ENCODE results near the gene CYP21A2. TPM values are rescaled to one million over a fixed set of nuclear protein-coding genes. Genes with fewer than 3 reads are reported as not detected.
"Not testable (repeated sequence)": the region's sequence is repeated elsewhere in the genome, so short reads cannot be mapped to it uniquely, and the experiment has no call there.

Gene CYP21A2
- total and polyA plus RNA-seq, 2 donors (not counting 1 experiment from before 2014, with no cell fraction given) = not detected

DNA sequence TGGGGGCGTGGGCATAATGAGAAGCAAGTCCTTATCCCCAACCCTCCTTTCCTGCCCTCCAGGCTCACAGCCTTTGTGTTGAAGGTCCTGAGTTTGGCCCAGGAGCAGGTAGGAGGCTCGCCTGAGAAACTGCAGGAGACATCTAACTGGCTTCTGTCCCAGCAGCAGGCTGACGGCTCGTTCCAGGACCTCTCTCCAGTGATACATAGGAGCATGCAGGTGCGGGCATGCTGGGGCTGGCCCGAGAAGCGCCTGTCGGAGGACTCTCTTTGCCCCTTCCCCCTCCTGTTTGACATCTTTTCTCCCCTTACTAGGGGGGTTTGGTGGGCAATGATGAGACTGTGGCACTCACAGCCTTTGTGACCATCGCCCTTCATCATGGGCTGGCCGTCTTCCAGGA is 9.6 kb upstream of the CYP21A2 start:
- H3K9me3 ChIP-seq (ENCODE audit: control insufficient read depth, insufficient read depth, low read depth, low read length); H4K20me1 ChIP-seq (ENCODE audit: control insufficient read depth, extremely low read depth, insufficient read depth, low read length); H3K36me3 ChIP-seq (ENCODE audit: control insufficient read depth, insufficient read depth, low read length); H3K4me3 ChIP-seq (replicated peaks in 1 of 4; ENCODE audit: control extremely low read depth in 1 of 4, insufficient read depth in 1 of 4, low read depth in 3 of 4, low read length in 4 of 4); H3K9ac ChIP-seq (ENCODE audit: insufficient read depth, low read length); H3K4me1 ChIP-seq (ENCODE audit: control insufficient read depth, extremely low read depth, insufficient read depth, low read length); H2AFZ ChIP-seq (ENCODE audit: low read length); DNase-seq (ENCODE audit: low read depth in 2 of 2); H3K4me2 ChIP-seq (ENCODE audit: extremely low read depth, insufficient read depth, low read length); H3K79me2 ChIP-seq (ENCODE audit: control insufficient read depth, insufficient read depth, low read length); H3K27ac ChIP-seq (ENCODE audit: insufficient read depth, low read length); H3K27me3 ChIP-seq (ENCODE audit: control insufficient read depth, insufficient read depth, low read length): not testable (repeated sequence)

- H3K9ac ChIP-seq (ENCODE audit: insufficient read depth, low read length); H3K4me1 ChIP-seq (ENCODE audit: control insufficient read depth, extremely low read depth, insufficient read depth, low read length); H3K79me2 ChIP-seq (ENCODE audit: control insufficient read depth, insufficient read depth, low read length); H2AFZ ChIP-seq (ENCODE audit: low read length); H3K4me3 ChIP-seq (replicated peaks in 1 of 4; ENCODE audit: control extremely low read depth in 1 of 4, insufficient read depth in 1 of 4, low read depth in 3 of 4, low read length in 4 of 4); DNase-seq (ENCODE audit: low read depth in 2 of 2); H4K20me1 ChIP-seq (ENCODE audit: control insufficient read depth, extremely low read depth, insufficient read depth, low read length); H3K27ac ChIP-seq (ENCODE audit: insufficient read depth, low read length); H3K27me3 ChIP-seq (ENCODE audit: control insufficient read depth, insufficient read depth, low read length); H3K4me2 ChIP-seq (ENCODE audit: extremely low read depth, insufficient read depth, low read length); H3K9me3 ChIP-seq (ENCODE audit: control insufficient read depth, insufficient read depth, low read depth, low read length); H3K36me3 ChIP-seq (ENCODE audit: control insufficient read depth, insufficient read depth, low read length): not testable (repeated sequence)
Measured at GRCh38 chr6:32029553-32029952, 8.7 kb upstream of the CYP21A2 start.

GRCh38 chr6:32035283-32036013 is 2.8 kb upstream of the CYP21A2 start:
- H4K20me1 ChIP-seq (ENCODE audit: control insufficient read depth, extremely low read depth, insufficient read depth, low read length); H3K27ac ChIP-seq (ENCODE audit: insufficient read depth, low read length); H3K4me1 ChIP-seq (ENCODE audit: control insufficient read depth, extremely low read depth, insufficient read depth, low read length); DNase-seq (ENCODE audit: low read depth in 2 of 2); H3K9me3 ChIP-seq (ENCODE audit: control insufficient read depth, insufficient read depth, low read depth, low read length); H3K9ac ChIP-seq (ENCODE audit: insufficient read depth, low read length); H3K79me2 ChIP-seq (ENCODE audit: control insufficient read depth, insufficient read depth, low read length); H3K27me3 ChIP-seq (ENCODE audit: control insufficient read depth, insufficient read depth, low read length); H3K36me3 ChIP-seq (ENCODE audit: control insufficient read depth, insufficient read depth, low read length); H2AFZ ChIP-seq (ENCODE audit: low read length); H3K4me2 ChIP-seq (ENCODE audit: extremely low read depth, insufficient read depth, low read length); H3K4me3 ChIP-seq (replicated peaks in 1 of 4; ENCODE audit: control extremely low read depth in 1 of 4, insufficient read depth in 1 of 4, low read depth in 3 of 4, low read length in 4 of 4): not testable (repeated sequence)

DNA sequence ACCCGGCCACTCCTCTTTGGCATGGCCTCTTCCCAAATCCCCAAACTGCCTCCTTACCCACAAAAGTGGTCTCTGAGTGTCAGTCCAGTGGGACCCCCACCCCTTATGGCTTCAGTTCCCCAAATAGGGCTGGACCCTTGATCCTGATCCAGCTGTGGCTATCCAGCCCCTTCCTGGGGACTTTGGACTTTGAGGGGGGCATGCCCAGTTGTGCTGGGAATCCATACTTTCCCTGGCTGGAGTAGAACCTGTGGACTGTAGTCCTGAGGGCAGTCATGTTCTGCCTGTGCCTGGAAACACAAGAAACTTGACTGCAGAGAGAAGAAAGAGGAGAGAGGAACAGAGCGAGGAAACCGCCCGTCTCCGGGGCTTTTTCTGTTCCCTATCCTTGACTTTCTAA is 1.1 kb upstream of the CYP21A2 start:
- not testable (repeated sequence) for H3K27ac ChIP-seq (ENCODE audit: insufficient read depth, low read length); H2AFZ ChIP-seq (ENCODE audit: low read length); DNase-seq (ENCODE audit: low read depth in 2 of 2); H3K36me3 ChIP-seq (ENCODE audit: control insufficient read depth, insufficient read depth, low read length); H3K9me3 ChIP-seq (ENCODE audit: control insufficient read depth, insufficient read depth, low read depth, low read length); H3K79me2 ChIP-seq (ENCODE audit: control insufficient read depth, insufficient read depth, low read length); H3K9ac ChIP-seq (ENCODE audit: insufficient read depth, low read length); H3K4me1 ChIP-seq (ENCODE audit: control insufficient read depth, extremely low read depth, insufficient read depth, low read length); H4K20me1 ChIP-seq (ENCODE audit: control insufficient read depth, extremely low read depth, insufficient read depth, low read length); H3K4me3 ChIP-seq (replicated peaks in 1 of 4; ENCODE audit: control extremely low read depth in 1 of 4, insufficient read depth in 1 of 4, low read depth in 3 of 4, low read length in 4 of 4); H3K4me2 ChIP-seq (ENCODE audit: extremely low read depth, insufficient read depth, low read length); H3K27me3 ChIP-seq (ENCODE audit: control insufficient read depth, insufficient read depth, low read length)

GRCh38 chr6:32038878-32039277 is 663 bp downstream of the CYP21A2 start:
- H3K4me1 ChIP-seq (ENCODE audit: control insufficient read depth, extremely low read depth, insufficient read depth, low read length); H3K36me3 ChIP-seq (ENCODE audit: control insufficient read depth, insufficient read depth, low read length); H3K9ac ChIP-seq (ENCODE audit: insufficient read depth, low read length); H3K4me3 ChIP-seq (replicated peaks in 1 of 4; ENCODE audit: control extremely low read depth in 1 of 4, insufficient read depth in 1 of 4, low read depth in 3 of 4, low read length in 4 of 4); H3K27ac ChIP-seq (ENCODE audit: insufficient read depth, low read length); H3K4me2 ChIP-seq (ENCODE audit: extremely low read depth, insufficient read depth, low read length); H3K27me3 ChIP-seq (ENCODE audit: control insufficient read depth, insufficient read depth, low read length); H3K79me2 ChIP-seq (ENCODE audit: control insufficient read depth, insufficient read depth, low read length); DNase-seq (ENCODE audit: low read depth in 2 of 2); H3K9me3 ChIP-seq (ENCODE audit: control insufficient read depth, insufficient read depth, low read depth, low read length); H2AFZ ChIP-seq (ENCODE audit: low read length); H4K20me1 ChIP-seq (ENCODE audit: control insufficient read depth, extremely low read depth, insufficient read depth, low read length): not testable (repeated sequence)

- H3K9ac ChIP-seq (ENCODE audit: insufficient read depth, low read length) = not testable (repeated sequence)
Measured at GRCh38 chr6:32039321-32040274, 1.4 kb downstream of the CYP21A2 start.

More at GRCh38 chr6:32039321-32040274, 1.4 kb downstream of the CYP21A2 start:
- not testable (repeated sequence) for H3K4me3 ChIP-seq (replicated peaks in 1 of 4; ENCODE audit: control extremely low read depth in 1 of 4, insufficient read depth in 1 of 4, low read depth in 3 of 4, low read length in 4 of 4); H4K20me1 ChIP-seq (ENCODE audit: control insufficient read depth, extremely low read depth, insufficient read depth, low read length); H3K79me2 ChIP-seq (ENCODE audit: control insufficient read depth, insufficient read depth, low read length); H3K27ac ChIP-seq (ENCODE audit: insufficient read depth, low read length); H3K9me3 ChIP-seq (ENCODE audit: control insufficient read depth, insufficient read depth, low read depth, low read length); H3K27me3 ChIP-seq (ENCODE audit: control insufficient read depth, insufficient read depth, low read length); DNase-seq (ENCODE audit: low read depth in 2 of 2); H3K36me3 ChIP-seq (ENCODE audit: control insufficient read depth, insufficient read depth, low read length); H3K4me2 ChIP-seq (ENCODE audit: extremely low read depth, insufficient read depth, low read length); H2AFZ ChIP-seq (ENCODE audit: low read length); H3K4me1 ChIP-seq (ENCODE audit: control insufficient read depth, extremely low read depth, insufficient read depth, low read length)
